ENCODE data around the gene LMAN2L.

Gene LMAN2L

GRCh38 chr2:96703021-96703751 lies 36.7 kb downstream of the LMAN2L start:
- no peaks in the 10 kb centered on the region for H3K9me3 ChIP-seq (ENCODE audit: control insufficient read depth, insufficient read depth, low read length)
- no CpG with 5 or more reads among the region's 16 CpGs for WGBS (ENCODE audit: insufficient coverage, insufficient read length)
- H3K27ac ChIP-seq (ENCODE audit: low read length) = no peak overlapping the region
- H3K36me3 ChIP-seq (ENCODE audit: control insufficient read depth, insufficient read depth, low read length) = peaks cover 12% of the 10 kb centered on the region
- no peaks in the 10 kb centered on the region for H3K4me1 ChIP-seq (ENCODE audit: control insufficient read depth, insufficient read depth, low read length)
- no peaks in the 10 kb centered on the region for H3K27me3 ChIP-seq (ENCODE audit: control insufficient read depth, insufficient read depth, low read length)
- no peak for DNase-seq (ENCODE audit: low read depth, low spot score)
- no peak overlapping the region for H3K4me3 ChIP-seq (ENCODE audit: low read length)

- Histone ChIP-seq H3K9me3 (ENCODE audit: control insufficient read depth, insufficient read depth, low read length) (no peaks in the 10 kb centered on the region), H3K27me3 (ENCODE audit: control insufficient read depth, insufficient read depth, low read length) (no peaks in the 10 kb centered on the region), H3K4me1 (ENCODE audit: control insufficient read depth, insufficient read depth, low read length) (no peaks in the 10 kb centered on the region), H3K36me3 (ENCODE audit: control insufficient read depth, insufficient read depth, low read length) (peaks cover 9% of the 10 kb centered on the region; the same call in 1 of the 2 replicates), H3K4me3 (ENCODE audit: low read length) (no peak overlapping the region), H3K27ac (ENCODE audit: low read length) (no peak overlapping the region)
- no CpG with 5 or more reads among the region's 17 CpGs for WGBS (ENCODE audit: insufficient coverage, insufficient read length)
- DNase-seq (ENCODE audit: low read depth, low spot score) = no peak
Measured at GRCh38 chr2:96702098-96702785, 37.6 kb downstream of the LMAN2L start.

- Histone ChIP-seq H3K27ac (ENCODE audit: low read length) (no peak overlapping the region), H3K36me3 (ENCODE audit: control insufficient read depth, insufficient read depth, low read length) (peaks cover 4% of the 10 kb centered on the region; the same call in 1 of the 2 replicates), H3K27me3 (ENCODE audit: control insufficient read depth, insufficient read depth, low read length) (no peaks in the 10 kb centered on the region), H3K4me3 (ENCODE audit: low read length) (no peak overlapping the region), H3K4me1 (ENCODE audit: control insufficient read depth, insufficient read depth, low read length) (no peaks in the 10 kb centered on the region), H3K9me3 (ENCODE audit: control insufficient read depth, insufficient read depth, low read length) (no peaks in the 10 kb centered on the region)
- DNase-seq (ENCODE audit: low read depth, low spot score) = no peak
- WGBS (ENCODE audit: insufficient coverage, insufficient read length) = no CpG with 5 or more reads among the region's 6 CpGs
Measured at GRCh38 chr2:96701636-96702035, 38.2 kb downstream of the LMAN2L start.

GRCh38 chr2:96700086-96700485 lies 39.8 kb downstream of the LMAN2L start:
- no CpG with 5 or more reads among the region's 8 CpGs for WGBS (ENCODE audit: insufficient coverage, insufficient read length)
- Histone ChIP-seq H3K9me3 (ENCODE audit: control insufficient read depth, insufficient read depth, low read length) (no peaks in the 10 kb centered on the region), H3K4me1 (ENCODE audit: control insufficient read depth, insufficient read depth, low read length) (no peaks in the 10 kb centered on the region), H3K36me3 (ENCODE audit: control insufficient read depth, insufficient read depth, low read length) (no peaks in the 10 kb centered on the region), H3K27ac (ENCODE audit: low read length) (no peak overlapping the region), H3K4me3 (ENCODE audit: low read length) (no peak overlapping the region), H3K27me3 (ENCODE audit: control insufficient read depth, insufficient read depth, low read length) (no peaks in the 10 kb centered on the region)
- no peak for DNase-seq (ENCODE audit: low read depth, low spot score)

GRCh38 chr2:96699621-96700020 lies 40.2 kb downstream of the LMAN2L start:
- H3K9me3 ChIP-seq (ENCODE audit: control insufficient read depth, insufficient read depth, low read length) = no peaks in the 10 kb centered on the region
- H3K36me3 ChIP-seq (ENCODE audit: control insufficient read depth, insufficient read depth, low read length) = no peaks in the 10 kb centered on the region
- no CpG with 5 or more reads among the region's 9 CpGs for WGBS (ENCODE audit: insufficient coverage, insufficient read length)
- H3K4me3 ChIP-seq (ENCODE audit: low read length) = no peak overlapping the region
- no peaks in the 10 kb centered on the region for H3K27me3 ChIP-seq (ENCODE audit: control insufficient read depth, insufficient read depth, low read length)
- H3K27ac ChIP-seq (ENCODE audit: low read length) = no peak overlapping the region
- no peaks in the 10 kb centered on the region for H3K4me1 ChIP-seq (ENCODE audit: control insufficient read depth, insufficient read depth, low read length)
- no peak for DNase-seq (ENCODE audit: low read depth, low spot score)

GRCh38 chr2:96699021-96699420 lies 40.8 kb downstream of the LMAN2L start:
- Histone ChIP-seq H3K27me3 (ENCODE audit: control insufficient read depth, insufficient read depth, low read length) (no peaks in the 10 kb centered on the region), H3K27ac (ENCODE audit: low read length) (no peak overlapping the region), H3K36me3 (ENCODE audit: control insufficient read depth, insufficient read depth, low read length) (no peaks in the 10 kb centered on the region), H3K9me3 (ENCODE audit: control insufficient read depth, insufficient read depth, low read length) (no peaks in the 10 kb centered on the region), H3K4me1 (ENCODE audit: control insufficient read depth, insufficient read depth, low read length) (no peaks in the 10 kb centered on the region), H3K4me3 (ENCODE audit: low read length) (no peak overlapping the region)
- no CpG with 5 or more reads among the region's 6 CpGs for WGBS (ENCODE audit: insufficient coverage, insufficient read length)
- no peak for DNase-seq (ENCODE audit: low read depth, low spot score)

GRCh38 chr2:96698221-96698861 lies 41.5 kb downstream of the LMAN2L start:
- H3K9me3 ChIP-seq (ENCODE audit: control insufficient read depth, insufficient read depth, low read length) = no peaks in the 10 kb centered on the region
- no peak for DNase-seq (ENCODE audit: low read depth, low spot score)
- H3K4me1 ChIP-seq (ENCODE audit: control insufficient read depth, insufficient read depth, low read length) = no peaks in the 10 kb centered on the region
- H3K4me3 ChIP-seq (ENCODE audit: low read length) = no peak overlapping the region
- H3K27ac ChIP-seq (ENCODE audit: low read length) = no peak overlapping the region
- no peaks in the 10 kb centered on the region for H3K27me3 ChIP-seq (ENCODE audit: control insufficient read depth, insufficient read depth, low read length)
- WGBS (ENCODE audit: insufficient coverage, insufficient read length) = no CpG with 5 or more reads among the region's 14 CpGs
- H3K36me3 ChIP-seq (ENCODE audit: control insufficient read depth, insufficient read depth, low read length) = no peaks in the 10 kb centered on the region

GRCh38 chr2:96697476-96697875 lies 42.4 kb downstream of the LMAN2L start:
- H3K9me3 ChIP-seq (ENCODE audit: control insufficient read depth, insufficient read depth, low read length) = no peaks in the 10 kb centered on the region

GRCh38 chr2:96695602-96696001 lies 44.3 kb downstream of the LMAN2L start:
- Histone ChIP-seq H3K27ac (ENCODE audit: low read length) (no peak overlapping the region), H3K9me3 (ENCODE audit: control insufficient read depth, insufficient read depth, low read length) (no peaks in the 10 kb centered on the region), H3K4me3 (ENCODE audit: low read length) (no peak overlapping the region), H3K27me3 (ENCODE audit: control insufficient read depth, insufficient read depth, low read length) (no peaks in the 10 kb centered on the region), H3K4me1 (ENCODE audit: control insufficient read depth, insufficient read depth, low read length) (no peaks in the 10 kb centered on the region), H3K36me3 (ENCODE audit: control insufficient read depth, insufficient read depth, low read length) (no peaks in the 10 kb centered on the region)
- no CpG with 5 or more reads among the region's 15 CpGs for WGBS (ENCODE audit: insufficient coverage, insufficient read length)
- no peak for DNase-seq (ENCODE audit: low read depth, low spot score)

More at GRCh38 chr2:96697476-96697875, 42.4 kb downstream of the LMAN2L start:
- no CpG with 5 or more reads among the region's 2 CpGs for WGBS (ENCODE audit: insufficient coverage, insufficient read length)
- Histone ChIP-seq H3K4me1 (ENCODE audit: control insufficient read depth, insufficient read depth, low read length) (no peaks in the 10 kb centered on the region), H3K27ac (ENCODE audit: low read length) (no peak overlapping the region), H3K4me3 (ENCODE audit: low read length) (no peak overlapping the region), H3K27me3 (ENCODE audit: control insufficient read depth, insufficient read depth, low read length) (no peaks in the 10 kb centered on the region), H3K36me3 (ENCODE audit: control insufficient read depth, insufficient read depth, low read length) (no peaks in the 10 kb centered on the region)
- DNase-seq (ENCODE audit: low read depth, low spot score) = no peak

GRCh38 chr2:96694816-96695455 lies 44.9 kb downstream of the LMAN2L start:
- no CpG with 5 or more reads among the region's 13 CpGs for whole genome bisulfite sequencing (ENCODE audit: insufficient coverage, insufficient read length)
- Histone ChIP-seq H3K27ac (ENCODE audit: low read length) (no peak overlapping the region), H3K36me3 (ENCODE audit: control insufficient read depth, insufficient read depth, low read length) (no peaks in the 10 kb centered on the region), H3K9me3 (ENCODE audit: control insufficient read depth, insufficient read depth, low read length) (no peaks in the 10 kb centered on the region), H3K4me1 (ENCODE audit: control insufficient read depth, insufficient read depth, low read length) (no peaks in the 10 kb centered on the region), H3K27me3 (ENCODE audit: control insufficient read depth, insufficient read depth, low read length) (no peaks in the 10 kb centered on the region), H3K4me3 (ENCODE audit: low read length) (no peak overlapping the region)
- DNase-seq (ENCODE audit: low read depth, low spot score) = no peak

Measured in iPS DF 6.9 (cell line).